Activated CD8-positive, alpha-beta memory T cell treated with anti-CD3 and anti-CD28 coated beads for 1 hour (primary cell): ENCODE data around the gene LDLRAD1.
"Not testable (repeated sequence)": the region's sequence is repeated elsewhere in the genome, so short reads cannot be mapped to it uniquely, and the experiment has no call there.

Experiments used
- DNase-seq, 2 donors: peaks; one replicate each; pipeline ENCODE4 v3.0.0-alpha.2; 2020; ENCODE audit warnings: low read depth in 1 of 2; ENCODE audit errors: extremely low read depth in 1 of 2

The LDLRAD1 gene

GRCh38 chr1:54018635-54019034, 649 bp upstream of the LDLRAD1 start:
- DNase-seq = no peak

GRCh38 chr1:54016343-54017282, 1.4 kb downstream of the LDLRAD1 start:
- DNase-seq = no peak

DNA sequence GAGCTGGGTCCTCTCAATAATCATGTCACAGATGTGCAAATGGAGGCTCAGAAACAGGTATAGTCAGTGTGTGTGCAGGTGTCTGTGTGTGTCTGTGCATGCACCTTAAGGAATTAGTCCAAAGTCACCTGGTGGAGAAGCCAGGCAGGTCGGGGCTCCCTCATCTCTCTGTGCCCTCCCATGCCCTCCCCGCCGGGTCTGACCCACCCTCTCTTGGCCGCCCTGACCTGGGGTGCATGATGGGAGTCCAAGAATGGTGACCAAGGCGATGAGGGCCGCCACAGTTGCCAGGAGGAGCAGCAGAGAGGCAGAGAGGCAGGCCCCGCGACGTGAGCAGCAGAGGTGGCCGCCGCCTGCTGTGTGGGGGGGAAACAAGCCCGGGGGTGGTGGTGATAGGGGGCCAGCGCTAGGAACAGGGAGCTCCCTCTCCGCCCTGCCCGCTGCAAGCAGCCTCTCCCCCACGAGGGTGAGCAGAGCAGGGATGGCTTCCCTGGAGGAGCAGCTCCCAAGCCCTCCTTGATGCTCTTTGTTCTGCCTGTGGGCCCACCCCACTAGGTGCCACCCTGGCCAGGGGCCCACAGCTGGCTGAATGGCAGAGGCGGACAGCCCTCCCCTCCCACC, 3.9 kb downstream of the LDLRAD1 start:
- DNase-seq = no peak

DNA sequence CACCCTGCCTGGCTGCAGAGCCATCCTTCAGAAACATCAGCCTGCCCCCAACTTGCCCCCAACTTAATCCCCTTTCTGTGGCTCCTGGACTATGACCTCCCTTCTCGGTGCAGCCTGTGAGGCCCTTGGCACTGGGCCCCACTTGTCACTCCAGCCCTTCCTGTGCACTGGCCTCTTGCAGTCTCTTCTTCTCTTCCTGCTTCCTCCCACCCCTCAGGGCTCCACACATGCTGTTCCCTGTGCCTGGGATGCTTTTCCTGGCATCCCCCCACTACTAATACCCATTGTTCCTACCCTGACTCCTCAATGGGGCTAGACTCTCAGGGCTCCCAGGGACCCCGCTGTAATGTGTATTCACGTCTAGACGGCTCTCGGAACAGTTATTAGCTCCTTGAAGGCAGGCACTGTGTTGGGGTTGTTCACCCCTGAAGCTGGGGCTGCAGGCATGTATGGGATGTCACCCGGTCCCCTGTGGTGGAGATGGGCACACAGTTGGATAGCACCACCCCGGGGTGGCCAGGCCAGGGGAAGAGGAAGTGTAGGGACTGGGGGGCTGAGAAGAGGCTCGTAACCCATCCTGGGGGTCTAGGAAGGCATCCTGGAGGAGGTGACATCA, 4.5 kb downstream of the LDLRAD1 start:
- no peak for DNase-seq

GRCh38 chr1:54012863-54013262, 5.1 kb downstream of the LDLRAD1 start:
- DNase-seq = no peak

GRCh38 chr1:54012008-54012325, 6.0 kb downstream of the LDLRAD1 start:
- no peak for DNase-seq

- no peak for DNase-seq
Observed at GRCh38 chr1:54011316-54012007, 6.5 kb downstream of the LDLRAD1 start.

- DNase-seq = no peak
Observed at GRCh38 chr1:54010415-54011117, 7.4 kb downstream of the LDLRAD1 start.

- no peak for DNase-seq
Observed at GRCh38 chr1:54009406-54009805, 8.6 kb downstream of the LDLRAD1 start.

DNA sequence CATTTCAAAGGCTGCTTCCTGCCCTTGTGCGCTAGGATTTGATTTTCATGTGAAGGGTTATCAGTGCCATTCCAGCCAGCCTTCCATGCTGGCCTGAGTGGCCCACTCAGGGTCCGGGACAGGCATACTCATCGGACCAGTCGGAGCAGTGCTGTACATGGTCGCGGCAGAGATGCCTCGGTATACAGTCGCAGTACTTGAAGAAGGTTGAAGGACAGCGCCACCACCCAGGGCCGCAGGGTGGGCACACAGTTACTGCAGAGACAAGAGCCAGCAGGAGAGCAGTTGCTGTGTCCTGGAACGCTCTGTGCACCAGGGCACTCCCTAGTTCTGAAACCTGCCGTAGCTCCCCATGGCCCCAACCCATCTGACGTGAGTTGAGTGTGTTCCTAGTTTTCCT, 9.1 kb downstream of the LDLRAD1 start:
- no peak for DNase-seq

- no peak for DNase-seq
Observed at GRCh38 chr1:54007613-54008012, 10.4 kb downstream of the LDLRAD1 start.

DNA sequence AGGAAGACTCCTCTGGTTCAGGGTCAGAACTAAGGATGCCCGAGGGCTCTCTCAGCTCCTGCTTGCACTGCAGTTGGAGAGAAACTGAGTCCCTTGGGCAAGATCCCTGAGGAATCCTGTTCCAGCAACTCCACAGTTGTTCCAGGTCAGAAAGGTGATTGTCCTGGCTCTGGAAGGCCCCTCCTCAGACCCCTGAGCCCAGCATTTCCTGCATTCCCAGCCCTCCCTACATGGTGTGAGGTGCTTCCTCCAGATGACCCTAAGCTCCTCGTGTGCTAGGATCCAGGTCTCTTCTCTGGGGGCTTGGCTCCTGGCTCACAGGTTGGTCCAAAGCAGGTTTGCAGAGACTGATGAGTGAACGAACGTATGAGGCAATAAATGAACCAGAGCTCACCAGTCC, 11.5 kb downstream of the LDLRAD1 start:
- no peak for DNase-seq

- DNase-seq = no peak
Observed at GRCh38 chr1:54004481-54005049, 13.4 kb downstream of the LDLRAD1 start.

DNA sequence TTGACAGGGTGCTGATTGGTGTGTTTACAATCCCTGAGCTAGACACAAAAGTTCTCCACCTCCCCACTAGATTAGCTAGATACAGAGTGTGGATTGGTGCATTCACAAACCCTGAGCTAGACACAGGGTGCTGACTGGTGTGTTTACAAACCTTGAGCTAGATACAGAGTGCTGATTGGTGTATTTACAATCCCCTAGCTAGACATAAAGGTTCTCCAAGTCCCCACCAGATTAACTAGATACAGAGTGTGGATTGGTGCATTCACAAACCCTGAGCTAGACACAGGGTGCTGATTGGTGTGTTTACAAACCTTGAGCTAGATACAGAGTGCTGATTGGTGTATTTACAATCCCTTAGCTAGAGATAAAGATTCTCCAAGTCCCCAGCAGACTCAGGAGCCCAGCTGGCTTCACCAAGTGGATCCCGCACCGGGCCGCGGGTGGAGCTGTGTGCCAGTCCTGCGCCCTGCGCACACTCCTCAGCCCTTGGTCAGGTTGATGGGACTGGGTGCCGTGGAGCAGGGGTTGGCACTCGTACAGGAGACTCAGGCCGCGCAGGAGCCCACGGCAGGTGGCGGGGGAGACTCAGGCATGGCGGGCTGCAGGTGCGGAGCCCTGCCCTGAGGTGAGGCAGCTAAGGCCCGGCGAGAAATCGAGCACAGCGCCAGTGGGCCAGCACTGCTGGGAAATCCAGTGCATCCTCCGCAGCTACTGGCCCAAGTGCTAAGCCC, 14.1 kb downstream of the LDLRAD1 start:
- DNase-seq = not testable (repeated sequence)

DNA sequence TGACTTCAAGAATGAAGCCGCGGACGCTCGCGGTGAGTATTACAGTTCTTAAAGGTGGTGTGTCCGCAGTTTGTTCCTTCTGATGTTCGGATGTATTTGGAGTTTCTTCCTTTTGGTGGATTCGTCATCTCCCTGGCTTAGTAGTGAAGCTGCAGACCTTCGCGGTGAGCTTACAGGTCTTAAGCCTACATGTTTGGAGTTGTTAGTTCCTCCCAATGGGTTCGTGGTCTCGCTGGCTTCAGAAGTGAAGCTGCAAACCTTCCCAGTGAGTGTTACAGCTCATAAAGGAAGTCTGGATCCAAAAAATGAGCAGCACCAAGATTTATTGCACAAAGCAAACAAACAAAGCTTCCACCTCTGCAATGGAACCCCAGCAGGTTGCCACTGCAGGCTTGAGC, 14.7 kb downstream of the LDLRAD1 start:
- DNase-seq = no peak

GRCh38 chr1:54002544-54003248, 15.3 kb downstream of the LDLRAD1 start:
- DNase-seq = no peak

- DNase-seq = no peak
Observed at GRCh38 chr1:54001591-54001990, 16.4 kb downstream of the LDLRAD1 start.

DNA sequence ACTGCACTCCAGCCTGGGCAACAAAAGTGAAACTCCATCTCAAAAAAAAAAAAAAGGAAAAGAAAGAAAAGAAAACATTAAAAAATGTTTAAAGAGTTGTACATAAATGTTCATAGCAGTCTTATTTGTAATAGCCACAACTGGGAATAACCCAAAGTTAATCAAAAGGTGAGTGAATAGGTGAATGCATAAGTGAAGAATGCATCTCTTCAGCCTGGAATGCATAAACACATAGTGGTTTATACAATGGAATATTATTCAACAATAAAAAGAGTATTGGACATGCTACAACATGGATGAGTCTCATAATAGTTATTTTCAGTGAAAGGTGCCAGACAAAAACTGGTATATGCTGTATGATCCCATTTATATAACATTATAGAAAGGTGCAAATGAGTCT, 18.1 kb downstream of the LDLRAD1 start:
- DNase-seq = no peak

GRCh38 chr1:53998223-53998622, 19.8 kb downstream of the LDLRAD1 start:
- no peak for DNase-seq
